HFFc6 (cell line): Measurements from ENCODE around the gene NPIPB6. TPM values are rescaled to one million over a fixed set of nuclear protein-coding genes. Genes with fewer than 3 reads are reported as not detected.

Experiments
- DNase-seq: peaks from one replicate; pipeline ENCODE4 v3.0.0-alpha.2; 2018
- H3K27ac Mint-ChIP-seq: 2 replicates; pipeline ENCODE4 v1.8.0; 2020; ENCODE audit warnings: mild to moderate bottlenecking, mixed read lengths
- H3K27me3 Mint-ChIP-seq: 2 replicates; pipeline ENCODE4 v1.8.0; 2021; ENCODE audit warnings: mild to moderate bottlenecking, moderate library complexity, mixed read lengths; ENCODE audit not compliant: insufficient read depth
- H3K36me3 Mint-ChIP-seq: 2 replicates; pipeline ENCODE4 v1.8.0; 2021; ENCODE audit warnings: low read depth, mixed read lengths
- H3K4me1 Mint-ChIP-seq: 2 replicates; pipeline ENCODE4 v1.8.0; 2020; ENCODE audit warnings: low read depth, mixed read lengths
- H3K4me3 Mint-ChIP-seq: 2 replicates; pipeline ENCODE4 v1.8.0; 2020; ENCODE audit warnings: mild to moderate bottlenecking, moderate library complexity, mixed read lengths
- H3K9me3 Mint-ChIP-seq: 2 replicates; pipeline ENCODE4 v1.8.0; 2020; ENCODE audit warnings: mild to moderate bottlenecking, mixed read lengths
- total RNA-seq, 6 experiments: library from RNA; stranded (reverse); fragmentation: NEBNext Ultra II Directional; extraction: Animal tissue kit (Norgen Biotek cat#: 25700); gene quantifications; 2 replicates in 1 of 6; 3 replicates in 5 of 6; pipeline ENCODE4 v1.2.3, GENCODE V29; 2021
- TF ChIP-seq, protein P1 (sequence below): fragments of 200-600 bp; sonication (generic); IDR thresholded peaks from 2 replicates; pipeline ENCODE4 v1.5.0; 2021; ENCODE audit warnings: antibody characterized with exemption, mild to moderate bottlenecking

Gene NPIPB6
- total RNA-seq, 6 experiments from 2014 or later, result 0.20 to 1.0 (median 0.27) TPM; not detected in 1

DNA sequence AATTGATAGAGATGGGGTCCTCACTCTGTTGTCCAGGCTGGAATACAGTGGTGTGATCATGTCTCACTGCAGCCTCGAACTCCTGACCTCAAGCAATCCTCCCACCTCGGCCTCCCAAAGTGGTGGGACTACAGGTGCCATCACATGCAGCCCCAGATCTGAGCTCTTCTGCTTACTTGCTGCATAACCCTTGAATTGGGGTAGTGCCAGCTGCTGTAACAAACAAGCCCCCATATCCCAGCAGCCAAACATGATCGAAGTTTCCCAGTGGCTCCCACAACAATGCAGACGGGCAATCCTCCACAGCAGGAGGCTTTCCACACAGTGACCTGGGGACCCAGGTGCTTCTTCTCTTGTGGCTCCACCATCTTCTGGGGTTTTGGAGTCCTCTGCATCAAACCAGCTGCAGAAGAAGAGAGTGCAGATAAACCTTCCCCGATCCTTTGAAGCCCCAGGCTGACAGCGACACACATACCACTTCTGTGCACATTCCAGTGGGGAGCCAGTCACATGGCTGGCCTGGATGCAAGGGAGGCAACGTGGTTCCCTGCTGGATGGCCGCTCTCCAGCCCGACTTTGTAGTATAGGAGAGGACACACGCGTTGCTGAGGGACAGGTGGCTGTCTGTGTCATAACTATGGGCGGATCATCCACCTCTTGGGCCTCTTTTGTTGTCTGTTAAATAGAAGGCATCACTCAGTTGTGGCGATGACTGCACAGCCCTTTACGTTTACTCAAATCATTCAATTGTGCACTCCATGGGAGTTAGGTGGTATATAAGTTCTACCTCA, 54.3 kb downstream of the NPIPB6 start:
- TF ChIP-seq, protein P1, sequence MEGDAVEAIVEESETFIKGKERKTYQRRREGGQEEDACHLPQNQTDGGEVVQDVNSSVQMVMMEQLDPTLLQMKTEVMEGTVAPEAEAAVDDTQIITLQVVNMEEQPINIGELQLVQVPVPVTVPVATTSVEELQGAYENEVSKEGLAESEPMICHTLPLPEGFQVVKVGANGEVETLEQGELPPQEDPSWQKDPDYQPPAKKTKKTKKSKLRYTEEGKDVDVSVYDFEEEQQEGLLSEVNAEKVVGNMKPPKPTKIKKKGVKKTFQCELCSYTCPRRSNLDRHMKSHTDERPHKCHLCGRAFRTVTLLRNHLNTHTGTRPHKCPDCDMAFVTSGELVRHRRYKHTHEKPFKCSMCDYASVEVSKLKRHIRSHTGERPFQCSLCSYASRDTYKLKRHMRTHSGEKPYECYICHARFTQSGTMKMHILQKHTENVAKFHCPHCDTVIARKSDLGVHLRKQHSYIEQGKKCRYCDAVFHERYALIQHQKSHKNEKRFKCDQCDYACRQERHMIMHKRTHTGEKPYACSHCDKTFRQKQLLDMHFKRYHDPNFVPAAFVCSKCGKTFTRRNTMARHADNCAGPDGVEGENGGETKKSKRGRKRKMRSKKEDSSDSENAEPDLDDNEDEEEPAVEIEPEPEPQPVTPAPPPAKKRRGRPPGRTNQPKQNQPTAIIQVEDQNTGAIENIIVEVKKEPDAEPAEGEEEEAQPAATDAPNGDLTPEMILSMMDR, result no peak
- H3K27me3 Mint-ChIP-seq, result peaks cover 38% of the 10 kb centered on the region
- H3K9me3 Mint-ChIP-seq, result no peaks in the 10 kb centered on the region
- DNase-seq, result no peak
- no peaks in the 10 kb centered on the region for H3K4me1 Mint-ChIP-seq
- H3K4me3 Mint-ChIP-seq, result no peak overlapping the region
- H3K36me3 Mint-ChIP-seq, result no peaks in the 10 kb centered on the region
- H3K27ac Mint-ChIP-seq, result no peak overlapping the region

DNA sequence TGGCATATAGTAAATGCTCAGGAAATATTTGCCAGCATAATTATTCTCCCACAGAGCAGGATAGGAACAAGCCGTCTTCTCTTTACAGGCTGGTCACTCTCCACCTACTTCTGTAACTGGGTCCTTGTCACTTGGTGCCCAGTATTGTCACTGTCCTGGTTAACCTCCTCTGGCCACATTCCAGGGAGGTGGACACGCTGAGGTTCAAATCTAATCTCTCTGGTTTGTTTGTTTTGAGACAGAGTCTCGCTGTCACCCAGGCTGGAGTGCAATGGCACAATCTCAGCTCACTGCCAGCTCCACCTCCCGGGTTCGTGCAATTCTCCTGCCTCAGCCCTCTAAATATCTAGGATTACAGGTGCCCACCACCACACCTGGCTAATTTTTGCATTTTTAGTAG, 55.4 kb downstream of the NPIPB6 start:
- H3K27me3 Mint-ChIP-seq, result peaks cover 36% of the 10 kb centered on the region
- H3K4me3 Mint-ChIP-seq, result no peak overlapping the region
- H3K9me3 Mint-ChIP-seq, result no peaks in the 10 kb centered on the region
- H3K36me3 Mint-ChIP-seq, result no peaks in the 10 kb centered on the region
- no peaks in the 10 kb centered on the region for H3K4me1 Mint-ChIP-seq
- DNase-seq, result no peak
- TF ChIP-seq, protein P1, result no peak
- H3K27ac Mint-ChIP-seq, result no peak overlapping the region

DNA sequence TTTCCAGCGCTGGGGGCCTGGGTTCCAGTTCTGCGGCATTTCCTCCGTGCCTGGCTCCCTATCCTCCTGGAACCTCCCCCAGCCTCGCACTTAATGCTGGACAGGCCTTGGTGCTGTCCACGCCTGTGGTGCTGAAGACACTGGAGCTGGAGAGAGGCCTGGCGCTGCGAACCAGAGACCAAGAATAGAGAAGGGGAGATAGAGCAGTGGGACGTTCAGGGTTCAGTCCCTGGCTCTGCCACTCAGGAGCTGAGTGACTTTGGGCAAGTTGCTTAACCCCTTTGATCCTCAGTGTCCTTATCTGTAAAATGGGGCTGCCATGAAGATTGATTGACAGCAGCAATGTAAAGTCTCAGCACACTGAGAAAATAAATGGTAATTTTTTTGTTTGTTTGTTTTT, 59.1 kb downstream of the NPIPB6 start:
- H3K27ac Mint-ChIP-seq, result no peak overlapping the region
- no peak overlapping the region for H3K4me3 Mint-ChIP-seq

DNA sequence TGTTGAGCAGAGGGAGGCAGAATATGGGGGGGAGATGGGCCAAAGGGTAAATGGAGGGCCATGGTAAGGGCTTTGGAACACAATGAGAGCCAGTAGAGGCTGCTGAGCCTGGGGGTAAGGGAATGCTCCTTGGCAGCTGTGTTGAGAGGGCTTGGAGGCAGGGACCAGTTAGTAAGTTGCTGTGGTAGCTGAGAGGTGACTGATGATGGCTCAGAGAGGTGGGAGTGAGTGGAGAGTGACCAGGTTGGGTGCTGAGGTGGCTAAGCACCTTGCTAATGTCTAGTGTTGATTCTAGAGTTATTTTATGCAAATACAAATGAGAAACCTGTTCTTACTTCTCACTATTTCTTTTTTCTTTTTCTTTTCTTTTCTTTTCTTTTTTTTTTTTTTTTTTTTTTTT, 60.2 kb downstream of the NPIPB6 start:
- H3K4me1 Mint-ChIP-seq, result no peaks in the 10 kb centered on the region
- no peak overlapping the region for H3K4me3 Mint-ChIP-seq
- no peaks in the 10 kb centered on the region for H3K9me3 Mint-ChIP-seq
- DNase-seq, result no peak
- H3K36me3 Mint-ChIP-seq, result no peaks in the 10 kb centered on the region
- TF ChIP-seq, protein P1, result no peak
- peaks cover 11% of the 10 kb centered on the region for H3K27me3 Mint-ChIP-seq
- H3K27ac Mint-ChIP-seq, result no peak overlapping the region

More for the DNA sequence above, 59.1 kb downstream of the NPIPB6 start:
- Mint-ChIP-seq H3K36me3 (no peaks in the 10 kb centered on the region), H3K27me3 (peaks cover 21% of the 10 kb centered on the region), H3K9me3 (no peaks in the 10 kb centered on the region), H3K4me1 (no peaks in the 10 kb centered on the region)
- TF ChIP-seq, protein P1, result no peak
- DNase-seq, result peak; percentile 15

DNA sequence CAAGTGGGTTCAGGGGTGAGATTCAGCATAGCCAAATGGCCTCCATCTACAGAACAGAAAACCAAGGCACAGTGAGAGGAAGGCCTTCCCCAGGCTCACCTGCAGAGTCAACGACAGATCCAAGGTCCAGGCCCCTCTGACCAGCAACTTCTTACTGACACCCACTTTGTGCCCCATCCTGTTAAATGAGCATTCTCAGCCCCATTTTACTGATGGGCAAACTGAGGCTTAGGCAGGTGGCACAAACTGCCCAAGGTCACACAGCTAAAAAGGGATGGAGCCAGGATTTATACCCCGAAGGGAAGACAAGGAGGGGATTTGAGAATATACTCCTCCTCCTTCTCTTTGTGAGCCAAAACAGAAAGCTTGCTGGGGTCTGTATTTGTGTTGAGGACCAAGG, 61.7 kb downstream of the NPIPB6 start:
- Mint-ChIP-seq H3K4me1 (no peaks in the 10 kb centered on the region), H3K4me3 (no peak overlapping the region), H3K36me3 (no peaks in the 10 kb centered on the region), H3K27me3 (peaks cover 15% of the 10 kb centered on the region), H3K9me3 (no peaks in the 10 kb centered on the region), H3K27ac (no peak overlapping the region)
- DNase-seq, result no peak
- TF ChIP-seq, protein P1, result no peak
